ENCODE results near the gene ABCD3. TPM values are rescaled to one million over a fixed set of nuclear protein-coding genes. Genes with fewer than 3 reads are reported as not detected.

ABCD3 gene
- total and polyA plus RNA-seq, 2 of the 8 experiments (the other 6 are each of a cell fraction or from before 2014, with no cell fraction given): 6.6 to 29.4 TPM

DNA sequence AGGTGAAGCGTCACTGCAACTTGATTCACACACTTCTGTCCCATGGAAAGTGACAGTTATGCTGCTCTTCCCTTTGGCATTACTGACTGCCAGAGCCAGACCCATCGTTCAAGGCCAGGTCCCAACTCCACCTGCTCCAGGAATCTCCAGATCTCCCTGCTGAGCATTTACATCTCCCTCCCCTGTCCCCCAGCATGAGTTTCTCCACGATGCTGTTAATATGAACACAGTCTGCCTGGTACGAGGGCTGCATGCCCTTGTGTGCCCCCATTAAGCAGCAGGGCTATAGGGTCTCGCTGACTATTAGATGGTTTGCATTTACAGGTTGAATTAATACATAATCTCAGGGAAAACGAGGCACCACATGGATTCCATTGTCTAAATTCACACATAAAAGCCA, 119.1 kb downstream of the ABCD3 start:
- Histone ChIP-seq H2AK5ac (ENCODE audit: low read depth, low read length) (no peak overlapping the region), H3K23ac (ENCODE audit: insufficient read length) (no peak overlapping the region), H3K14ac (ENCODE audit: insufficient read length) (no peak overlapping the region), H2BK12ac (ENCODE audit: low read depth, low read length) (no peak overlapping the region), H3K9me3 (ENCODE audit: insufficient read depth in 2 of 2, low read depth in 1 of 2, low read length in 1 of 2) (no peaks in the 10 kb centered on the region), H3K4me1 (replicated peaks in 1 of 4; ENCODE audit: control insufficient read depth in 3 of 4, insufficient read depth in 4 of 4, low read length in 3 of 4) (peaks cover 0 to 6% (median 2%) of the 10 kb centered on the region in 4 experiments; a peak in 6 of 7 replicates), H3K4me2 (ENCODE audit: insufficient read depth in 1 of 2, low read depth in 2 of 2, low read length in 2 of 2) (no peak overlapping the region), H2AFZ (ENCODE audit: low read length) (no peak overlapping the region), H4K91ac (replicated peaks; ENCODE audit: insufficient read length, low read length) (no peak overlapping the region), H3K9ac (replicated peaks in 1 of 4; ENCODE audit: extremely low read depth in 1 of 4, low read depth in 3 of 4, low read length in 3 of 4) (no peak overlapping the region), H3K79me2 (ENCODE audit: control insufficient read depth in 1 of 2, insufficient read depth in 2 of 2, low read length in 2 of 2) (peaks cover 0 to 7% of the 10 kb centered on the region in 2 experiments; a peak in 1 of 4 replicates), H4K8ac (ENCODE audit: extremely low read depth, insufficient read depth, low read length) (no peak overlapping the region), H2BK5ac (ENCODE audit: low read depth, low read length) (no peak overlapping the region), H3K36me3 (ENCODE audit: control insufficient read depth in 2 of 4, insufficient read depth in 4 of 4, low read length in 3 of 4) (peaks cover 2 to 19% (median 11%) of the 10 kb centered on the region in 4 experiments; a peak in 4 of 8 replicates), H3K27ac (ENCODE audit: low read depth, low read length) (no peak overlapping the region), H3K79me1 (ENCODE audit: low read depth, low read length) (no peaks in the 10 kb centered on the region; the same call in 1 of the 2 replicates), H3K23me2 (ENCODE audit: low read depth, low read length) (peaks cover 9% of the 10 kb centered on the region), H2BK120ac (replicated peaks; ENCODE audit: low read depth, low read length) (no peak overlapping the region), H2BK15ac (ENCODE audit: low read length) (no peak overlapping the region), H4K5ac (ENCODE audit: insufficient read length, low read depth, low read length) (no peak overlapping the region), H3K4me3 (ENCODE audit: extremely low read depth in 1 of 4, insufficient read depth in 2 of 4, low read depth in 3 of 4, low read length in 4 of 4) (no peak overlapping the region), H2BK20ac (ENCODE audit: low read length) (no peak overlapping the region), H3K27me3 (replicated peaks in 1 of 4; ENCODE audit: control insufficient read depth in 3 of 4, extremely low read depth in 1 of 4, insufficient read depth in 3 of 4, low read length in 3 of 4) (peaks cover 2 to 9% (median 5%) of the 10 kb centered on the region in 4 experiments; a peak in 6 of 7 replicates), H3K56ac (replicated peaks; ENCODE audit: insufficient read length, low read depth, low read length) (no peak overlapping the region), H3K18ac (ENCODE audit: extremely low read depth, low read length) (no peak overlapping the region), H4K20me1 (replicated peaks in 1 of 2; ENCODE audit: control insufficient read depth in 1 of 2, insufficient read depth in 2 of 2, low read length in 2 of 2) (peaks cover 0 to 9% of the 10 kb centered on the region in 2 experiments), H3K4ac (replicated peaks; ENCODE audit: insufficient read length, low read depth, low read length) (no peak overlapping the region)
- ChIA-PET CTCF (ENCODE audit: partially characterized antibody) (interaction anchor here (0.8 to 6.9 kb wide), 5 partner anchors 8 to 269 kb away, joined by 3 to 46 read pairs (median 8); no protein-coding TSS in a partner anchor), POLR2A (ENCODE audit: partially characterized antibody) (no interaction called here)
- FAIRE-seq: no peak
- no peak for DNase-seq (ENCODE audit: low read depth in 1 of 2, low spot score in 2 of 2)
- no peak for TF ChIP-seq SRF (IDR thresholded peaks at IDR 0.05; ENCODE audit: low read depth, low read length)
- no peak for TF ChIP-seq SIRT6 (IDR thresholded peaks at IDR 0.05; ENCODE audit: low read length)
- TF ChIP-seq TCF12 (IDR thresholded peaks at IDR 0.05; ENCODE audit: low read depth, low read length): no peak
- no peak for TF ChIP-seq POU5F1 (IDR thresholded peaks at IDR 0.05; ENCODE audit: low read depth, low read length)
- TF ChIP-seq POLR2A (IDR thresholded peaks at IDR 0.05; ENCODE audit: control extremely low read depth in 1 of 2, low read depth in 2 of 2, low read length in 2 of 2): no peak
- no peak for TF ChIP-seq BCL11A (IDR thresholded peaks at IDR 0.05; ENCODE audit: low read depth in 2 of 2, low read length in 2 of 2)
- no peak for TF ChIP-seq CEBPB (IDR thresholded peaks at IDR 0.05; ENCODE audit: low read depth, low read length)
- TF ChIP-seq TBP (IDR thresholded peaks at IDR 0.05; ENCODE audit: low read depth, low read length): no peak
- no peak for TF ChIP-seq KDM1A (IDR thresholded peaks at IDR 0.05; ENCODE audit: borderline replicate concordance, low read length)
- no peak for TF ChIP-seq RXRA (IDR thresholded peaks at IDR 0.05; ENCODE audit: insufficient read depth, low read depth, low read length)
- no peak for TF ChIP-seq JUND (IDR thresholded peaks at IDR 0.05; ENCODE audit: low read length)
- TF ChIP-seq RNF2 (IDR thresholded peaks at IDR 0.05; ENCODE audit: borderline replicate concordance, low read depth, low read length, missing control alignments, poor library complexity, severe bottlenecking): no peak
- TF ChIP-seq CBX5 (IDR thresholded peaks at IDR 0.05; ENCODE audit: low read depth, low read length): no peak
- WGBS, 2 experiments (ENCODE audit: extremely low coverage in 1 of 2, insufficient coverage in 1 of 2, insufficient read length in 1 of 2, insufficient replicate concordance in 2 of 2, low coverage in 1 of 2, low lambda C conversion rate in 2 of 2, missing lambda C conversion rate in 1 of 2): 76% methylated on average over 6 of the region's 6 CpGs; no CpG with 5 or more reads in 1 of the 2 experiments
